Vagina (tissue), 2 donors: ENCODE measurements around the gene FBLN1. TPM values are rescaled to one million over a fixed set of nuclear protein-coding genes. Genes with fewer than 3 reads are reported as not detected.
"Not testable (repeated sequence)": the region's sequence is repeated elsewhere in the genome, so short reads cannot be mapped to it uniquely, and the experiment has no call there.

ENCODE experiments used
- DNase-seq, 2 donors: peaks; one replicate each; pipeline ENCODE4 v3.0.0-alpha.2; 2017; ENCODE audit errors: extremely low spot score in 2 of 2
- H3K27ac ChIP-seq: fragments of 200-600 bp; sonication (generic); one replicate; pipeline ENCODE4 v1.5.1; 2019
- H3K27me3 ChIP-seq: fragments of 200-600 bp; sonication (generic); one replicate; pipeline ENCODE4 v1.5.1; 2019
- H3K36me3 ChIP-seq, 2 donors: fragments of 200-600 bp; sonication (generic); one replicate each; pipeline ENCODE4 v1.5.1; 2017 to 2019
- H3K4me1 ChIP-seq: fragments of 200-600 bp; sonication (generic); one replicate; pipeline ENCODE4 v1.5.1; 2019
- H3K4me3 ChIP-seq, 2 donors: fragments of 200-600 bp; sonication (generic); 1 replicate in 1 of 2; 2 replicates in 1 of 2; pipeline ENCODE4 v1.5.1; 2016 to 2019
- H3K9me3 ChIP-seq: fragments of 200-600 bp; sonication (generic); one replicate; pipeline ENCODE4 v1.5.1; 2019
- POLR2A ChIP-seq, 2 donors: fragments of 450-650 bp; IDR thresholded peaks; one replicate each; pipeline ENCODE4 v1.6.1; 2017; ENCODE audit warnings: antibody characterized with exemption in 2 of 2, mild to moderate bottlenecking in 2 of 2, moderate library complexity in 2 of 2
- POLR2AphosphoS5 ChIP-seq, 2 donors: sonication (generic); formaldehyde crosslinking; IDR thresholded peaks; one replicate each; pipeline ENCODE4 v1.9.0; 2017; ENCODE audit warnings: antibody characterized with exemption in 2 of 2, mild to moderate bottlenecking in 2 of 2, low read depth in 1 of 2; ENCODE audit not compliant: insufficient read depth in 1 of 2
- intact Hi-C: fragments of 100-400 bp; cut with DNase I; formaldehyde crosslinking; loops from one replicate; pipeline ENCODE4 v1.15.1; 2023
- total RNA-seq: library from RNA; depleted of rRNA; stranded (reverse); fragments of >200 nt; gene quantifications from one replicate; pipeline ENCODE4 v1.2.3, GENCODE V29; 2016
- TF ChIP-seq, protein P1 (sequence below), 3 experiments: fragments of 450-650 bp in 2 of 3; fragments of 200-600 bp in 1 of 3; sonication (generic) in 1 of 3; IDR thresholded peaks; one replicate each; pipeline ENCODE4 v1.5.1; 2017 to 2019; ENCODE audit warnings: antibody characterized with exemption in 3 of 3, mild to moderate bottlenecking in 2 of 3, moderate library complexity in 2 of 3

The FBLN1 gene
- total RNA-seq, 1 donor from 2014 or later = 1,019 TPM

DNA sequence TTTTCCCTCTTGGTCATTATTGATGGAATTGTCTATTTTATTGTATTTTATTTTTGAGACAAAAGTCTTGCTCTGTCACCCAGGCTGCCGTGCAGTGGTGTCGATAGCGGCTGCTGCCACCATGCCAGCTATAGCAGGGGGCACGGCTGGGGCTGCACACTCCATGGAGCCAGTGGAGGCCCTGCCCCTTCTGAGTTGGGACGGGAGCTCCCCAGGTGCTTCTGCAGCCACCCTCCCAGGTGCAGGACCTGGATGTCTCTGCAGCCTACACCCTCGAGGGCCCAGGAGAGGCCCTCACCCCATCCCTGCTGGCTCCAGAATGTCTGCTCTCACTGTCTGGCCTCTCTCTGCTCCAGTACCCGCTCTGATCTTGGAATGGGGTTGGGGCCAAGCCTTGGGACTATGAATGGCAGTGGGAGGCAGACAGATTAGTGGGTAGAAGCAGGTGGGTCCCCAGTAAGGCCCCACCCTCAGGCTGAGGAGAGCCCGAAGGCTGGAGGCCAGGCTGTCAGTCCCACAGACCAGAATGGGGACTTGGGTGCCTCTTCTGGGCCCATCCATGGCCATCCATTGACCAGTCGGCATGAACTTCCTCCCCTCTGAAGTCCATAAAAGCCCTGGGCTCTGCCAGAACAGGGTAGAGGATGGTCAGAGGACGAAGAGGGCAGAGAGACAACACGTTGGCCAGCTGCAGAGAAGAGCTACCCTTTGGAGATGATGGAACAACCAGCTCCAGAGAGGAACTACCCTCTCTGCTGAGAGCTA, 119.3 kb downstream of the FBLN1 start:
- TF ChIP-seq POLR2AphosphoS5 (IDR thresholded peaks at IDR 0.05; ENCODE audit: insufficient read depth in 1 of 2, low read depth in 1 of 2) (no peak), POLR2A (IDR thresholded peaks at IDR 0.05) (no peak)
- TF ChIP-seq, protein P1, sequence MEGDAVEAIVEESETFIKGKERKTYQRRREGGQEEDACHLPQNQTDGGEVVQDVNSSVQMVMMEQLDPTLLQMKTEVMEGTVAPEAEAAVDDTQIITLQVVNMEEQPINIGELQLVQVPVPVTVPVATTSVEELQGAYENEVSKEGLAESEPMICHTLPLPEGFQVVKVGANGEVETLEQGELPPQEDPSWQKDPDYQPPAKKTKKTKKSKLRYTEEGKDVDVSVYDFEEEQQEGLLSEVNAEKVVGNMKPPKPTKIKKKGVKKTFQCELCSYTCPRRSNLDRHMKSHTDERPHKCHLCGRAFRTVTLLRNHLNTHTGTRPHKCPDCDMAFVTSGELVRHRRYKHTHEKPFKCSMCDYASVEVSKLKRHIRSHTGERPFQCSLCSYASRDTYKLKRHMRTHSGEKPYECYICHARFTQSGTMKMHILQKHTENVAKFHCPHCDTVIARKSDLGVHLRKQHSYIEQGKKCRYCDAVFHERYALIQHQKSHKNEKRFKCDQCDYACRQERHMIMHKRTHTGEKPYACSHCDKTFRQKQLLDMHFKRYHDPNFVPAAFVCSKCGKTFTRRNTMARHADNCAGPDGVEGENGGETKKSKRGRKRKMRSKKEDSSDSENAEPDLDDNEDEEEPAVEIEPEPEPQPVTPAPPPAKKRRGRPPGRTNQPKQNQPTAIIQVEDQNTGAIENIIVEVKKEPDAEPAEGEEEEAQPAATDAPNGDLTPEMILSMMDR (IDR thresholded peaks at IDR 0.05) = no peak
- Histone ChIP-seq H3K4me3 (no peak overlapping the region), H3K27ac (no peak overlapping the region), H3K27me3 (no peaks in the 10 kb centered on the region), H3K36me3 (no peaks in the 10 kb centered on the region), H3K9me3 (no peaks in the 10 kb centered on the region), H3K4me1 (peaks cover 14% of the 10 kb centered on the region)
- DNase-seq = no peak
- intact Hi-C loops = no loop called here

DNA sequence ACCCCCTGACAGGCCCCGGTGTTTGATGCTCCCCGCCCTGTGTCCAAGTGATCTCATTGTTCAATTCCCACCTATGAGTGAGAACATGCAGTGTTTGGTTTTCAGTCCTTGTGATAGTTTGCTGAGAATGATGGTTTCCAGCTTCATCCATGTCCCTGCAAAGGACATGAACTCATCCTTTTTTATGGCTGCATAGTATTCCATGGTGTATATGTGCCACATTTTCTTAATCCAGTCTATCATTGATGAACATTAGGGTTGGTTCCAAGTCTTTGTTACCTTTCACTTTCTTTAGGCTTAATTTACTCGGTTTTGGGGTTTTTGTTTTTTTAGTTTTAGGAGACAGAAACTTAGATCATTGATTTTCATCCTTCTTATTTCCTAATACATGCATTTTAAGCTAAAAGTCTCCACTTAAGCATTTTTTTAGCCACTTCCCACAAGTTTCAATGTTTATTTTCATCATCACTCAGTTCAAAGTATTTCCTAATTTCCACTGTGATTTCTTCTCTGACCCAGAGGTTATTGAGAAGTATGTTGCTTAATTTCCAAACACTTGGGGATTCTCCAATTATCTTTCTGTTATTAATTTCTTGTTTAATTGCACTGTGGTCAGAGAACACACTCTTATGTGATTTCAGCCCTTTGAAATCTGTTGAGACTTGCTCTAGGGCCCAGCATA, 120.9 kb downstream of the FBLN1 start:
- DNase-seq, intact Hi-C loops, H3K4me3 ChIP-seq, H3K9me3 ChIP-seq, H3K27me3 ChIP-seq, H3K36me3 ChIP-seq, H3K27ac ChIP-seq: not testable (repeated sequence)
- peaks cover 14% of the 10 kb centered on the region for H3K4me1 ChIP-seq

DNA sequence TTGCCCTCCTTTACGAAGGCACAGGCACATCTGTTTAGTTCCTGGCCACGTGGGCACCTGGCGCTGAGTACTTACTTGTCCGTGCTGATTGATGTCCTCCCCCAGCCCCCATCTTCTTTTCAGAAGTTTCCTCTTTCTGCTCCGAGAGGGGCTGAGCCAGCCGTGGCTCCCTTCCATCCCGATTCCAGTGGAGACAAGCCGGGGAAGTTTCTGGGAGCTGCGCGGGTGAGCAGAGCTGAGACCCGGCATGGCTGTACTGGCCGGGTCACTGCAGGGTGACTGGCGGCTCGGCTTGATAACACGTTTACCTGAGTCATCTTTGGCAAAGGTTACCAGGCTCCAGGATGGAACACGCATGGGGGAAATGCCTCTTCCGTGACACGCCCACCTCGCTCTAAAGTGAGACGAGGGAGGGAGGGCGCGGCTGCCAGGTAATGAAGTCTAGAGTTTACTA, 123.5 kb downstream of the FBLN1 start:
- Histone ChIP-seq H3K9me3 (no peaks in the 10 kb centered on the region), H3K27me3 (no peaks in the 10 kb centered on the region), H3K4me3 (no peak overlapping the region), H3K27ac (no peak overlapping the region), H3K36me3 (no peaks in the 10 kb centered on the region), H3K4me1 (peaks cover 14% of the 10 kb centered on the region)
- TF ChIP-seq POLR2AphosphoS5 (IDR thresholded peaks at IDR 0.05; ENCODE audit: insufficient read depth in 1 of 2, low read depth in 1 of 2) (peak; percentile 54 to 59), POLR2A (IDR thresholded peaks at IDR 0.05) (no peak)
- TF ChIP-seq, protein P1 (IDR thresholded peaks at IDR 0.05) = no peak
- DNase-seq = no peak
- intact Hi-C loops = no loop called here

DNA sequence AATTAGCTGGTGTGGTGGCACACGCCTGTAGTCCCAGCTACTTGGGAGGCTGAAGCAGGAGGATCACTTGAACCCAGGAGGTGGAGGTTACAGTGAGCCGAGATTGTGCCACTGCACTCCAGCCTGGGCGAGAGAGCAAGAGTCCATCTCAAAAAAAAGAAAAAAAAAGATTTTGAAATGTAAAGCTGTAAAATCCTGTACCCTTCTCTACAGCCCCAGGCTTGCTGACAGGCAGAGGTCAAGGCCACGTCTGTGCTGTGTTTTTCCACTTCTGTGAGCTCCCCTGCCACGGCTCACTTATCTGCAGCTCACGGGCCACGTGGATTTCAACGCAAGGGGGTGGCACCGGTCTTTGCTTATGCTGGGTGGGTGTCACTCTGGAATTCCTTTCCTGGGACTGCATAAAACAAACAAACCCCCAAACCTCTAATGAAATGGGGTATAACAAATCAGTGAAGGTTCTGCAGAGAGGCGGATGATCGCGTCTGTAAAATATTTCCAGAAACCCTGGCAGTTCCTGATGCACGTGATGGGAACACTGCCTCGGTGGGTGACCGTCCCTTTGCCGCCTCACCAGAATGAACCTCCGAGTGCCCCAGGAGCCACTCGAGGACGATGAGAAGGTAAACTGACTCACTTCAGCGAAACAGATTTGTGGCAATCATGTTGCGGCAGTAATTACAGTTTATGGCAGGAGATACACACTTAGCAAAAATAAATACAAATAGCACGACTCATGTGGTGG, 125.0 kb downstream of the FBLN1 start:
- H3K4me1 ChIP-seq = peaks cover 14% of the 10 kb centered on the region
- no peak overlapping the region for H3K27ac ChIP-seq
- no peaks in the 10 kb centered on the region for H3K36me3 ChIP-seq
- no peak for DNase-seq
- H3K9me3 ChIP-seq = no peaks in the 10 kb centered on the region
- intact Hi-C loops = no loop called here
- H3K4me3 ChIP-seq = no peak overlapping the region
- H3K27me3 ChIP-seq = no peaks in the 10 kb centered on the region
- no peak for TF ChIP-seq POLR2A (IDR thresholded peaks at IDR 0.05)
- no peak for TF ChIP-seq POLR2AphosphoS5 (IDR thresholded peaks at IDR 0.05; ENCODE audit: insufficient read depth in 1 of 2, low read depth in 1 of 2)
- TF ChIP-seq, protein P1 (IDR thresholded peaks at IDR 0.05) = no peak

DNA sequence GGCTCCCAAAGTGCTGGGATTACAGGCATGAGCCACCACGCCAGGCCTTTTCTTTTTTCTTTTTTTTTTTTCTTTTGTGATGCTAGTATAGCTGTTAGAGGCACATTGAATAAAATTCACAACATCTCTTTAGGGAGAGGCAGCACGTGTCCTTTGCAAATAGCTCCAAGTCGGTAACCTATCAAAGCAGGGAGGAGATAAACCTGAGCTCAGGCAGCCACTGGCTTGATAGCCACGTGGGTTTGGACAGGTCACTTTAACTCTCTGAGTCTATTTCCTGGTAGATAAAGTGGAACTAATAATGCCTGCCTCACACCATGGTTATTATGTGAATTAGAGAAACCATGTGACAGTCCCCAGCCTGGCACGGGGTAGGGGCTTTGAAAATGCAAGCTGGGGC, 125.8 kb downstream of the FBLN1 start:
- H3K9me3 ChIP-seq = no peaks in the 10 kb centered on the region
- peaks cover 14% of the 10 kb centered on the region for H3K4me1 ChIP-seq
- no peak overlapping the region for H3K4me3 ChIP-seq
- no peak overlapping the region for H3K27ac ChIP-seq
- DNase-seq = no peak
- TF ChIP-seq, protein P1 (IDR thresholded peaks at IDR 0.05) = no peak
- TF ChIP-seq POLR2AphosphoS5 (IDR thresholded peaks at IDR 0.05; ENCODE audit: insufficient read depth in 1 of 2, low read depth in 1 of 2) = no peak
- TF ChIP-seq POLR2A (IDR thresholded peaks at IDR 0.05) = no peak
- H3K27me3 ChIP-seq = no peaks in the 10 kb centered on the region
- intact Hi-C loops = no loop called here
- H3K36me3 ChIP-seq = no peaks in the 10 kb centered on the region
